A549 (cell line): ENCODE data around the gene GSE1. TPM values are rescaled to one million over a fixed set of nuclear protein-coding genes. Genes with fewer than 3 reads are reported as not detected.

Experiments
- ATAC-seq, 2 experiments: fragments of 200-7000 bp in 1 of 2; fragments of >200 bp in 1 of 2; cut with Nextera tagmentation in 1 of 2; cut with Tn5 transposase in 1 of 2; 3 replicates each; pipeline versions ENCODE4 v1.8.0 to v1.9.1; 2018 to 2020; ENCODE audit warnings: mild to moderate bottlenecking in 1 of 2, moderate library complexity in 1 of 2
- CTCF ChIA-PET: fragments of 300-600 bp; sonication (Branson Sonifier 250); formaldehyde crosslinking; extraction: SDS; loops from one replicate; lab custom pipeline; 2021; ENCODE audit warnings: antibody characterized with exemption, inconsistent platforms; lab: Yijun Ruan, JAX
- POLR2A ChIA-PET: fragments of 350-600 bp; formaldehyde crosslinking; extraction: SDS; loops from one replicate; lab custom pipeline; 2021; ENCODE audit warnings: antibody characterized with exemption, inconsistent platforms; lab: Yijun Ruan, JAX
- DNase-seq, 2 experiments: peaks; one replicate each; pipeline versions ENCODE4 v3.0.0 to v3.0.0-alpha.2; 2011 to 2016; ENCODE audit warnings: low read depth in 1 of 2, low spot score in 1 of 2
- FAIRE-seq: peaks from 2 replicates; lab custom pipeline; 2011; peaks lifted over from hg19 to GRCh38; lab: Jason Lieb, UNC
- H3K27ac ChIP-seq, 2 experiments: fragments of >200 bp; sonication (Bioruptor Twin); formaldehyde crosslinking; 3 replicates each; pipeline ENCODE4 v1.5.1; 2016 to 2017
- H3K4me1 ChIP-seq: fragments of >200 bp; sonication (Bioruptor Twin); formaldehyde crosslinking; 3 replicates; pipeline ENCODE4 v1.6.1; 2016
- H3K4me2 ChIP-seq: fragments of >200 bp; sonication (Bioruptor Twin); formaldehyde crosslinking; 3 replicates; pipeline ENCODE4 v1.6.1; 2016
- H3K4me3 ChIP-seq: fragments of >200 bp; sonication (Bioruptor Twin); formaldehyde crosslinking; 3 replicates; pipeline ENCODE4 v1.5.1; 2016
- H3K9me3 ChIP-seq: fragments of >200 bp; sonication (Bioruptor Twin); formaldehyde crosslinking; 3 replicates; pipeline ENCODE4 v1.6.1; 2016
- FOSL2 ChIP-seq, 2 experiments: fragments of 450-650 bp in 1 of 2; fragments of >200 bp in 1 of 2; sonication (Bioruptor Twin) in 1 of 2; formaldehyde crosslinking; IDR thresholded peaks; 2 replicates each; pipeline versions ENCODE4 v1.5.0 to v1.6.1; 2016 to 2020; ENCODE audit warnings: mild to moderate bottlenecking in 1 of 2, moderate library complexity in 1 of 2
- FOXS1 ChIP-seq: fragments of 250-450 bp; sonication (Bioruptor Pico); IDR thresholded peaks from 2 replicates; pipeline ENCODE4 v1.5.0; 2020; ENCODE audit warnings: mild to moderate bottlenecking, moderate library complexity
- HDAC2 ChIP-seq: fragments of 200-600 bp; sonication (generic); IDR thresholded peaks from 2 replicates; pipeline ENCODE4 v1.6.1; 2016
- JUN ChIP-seq, 2 experiments: fragments of >200 bp; sonication (Bioruptor Twin); formaldehyde crosslinking; IDR thresholded peaks; 2 replicates in 1 of 2; 3 replicates in 1 of 2; pipeline ENCODE4 v1.6.1; 2016 to 2017
- MYC ChIP-seq: IDR thresholded peaks from 2 replicates; pipeline ENCODE4 v1.6.1; 2012; ENCODE audit warnings: mild to moderate bottlenecking, inconsistent platforms, low read length, improper control_type of control experiment, borderline replicate concordance
- NFE2L2 ChIP-seq: fragments of 150-350 bp; conservative IDR thresholded peaks from 2 replicates; pipeline ENCODE4 v1.6.1; 2014; ENCODE audit warnings: low read length
- NPAS2 ChIP-seq: fragments of 250-450 bp; sonication (Bioruptor Pico); IDR thresholded peaks from 2 replicates; pipeline ENCODE4 v1.8.0; 2022; ENCODE audit warnings: mild to moderate bottlenecking, moderate library complexity, borderline replicate concordance
- RARB ChIP-seq: fragments of 250-450 bp; sonication (Bioruptor Pico); IDR thresholded peaks from 2 replicates; pipeline ENCODE4 v1.8.0; 2021; ENCODE audit warnings: mild to moderate bottlenecking, moderate library complexity
- ZC3H11A ChIP-seq: fragments of 450-650 bp; IDR thresholded peaks from 2 replicates; pipeline ENCODE4 v1.6.1; 2014; ENCODE audit warnings: antibody characterized with exemption, mild to moderate bottlenecking
- ZNF302 ChIP-seq: fragments of 250-450 bp; sonication (Bioruptor Pico); IDR thresholded peaks from 2 replicates; pipeline ENCODE4 v1.9.0; 2021; ENCODE audit warnings: inconsistent platforms, mild to moderate bottlenecking, moderate library complexity
- WGBS: methylation state at CpG from one replicate; pipeline ENCODE4 v1.1.6; 2017; ENCODE audit errors: missing lambda C conversion rate; 5-methylcytosine and 5-hydroxymethylcytosine counted together
- polyA plus RNA-seq, 4 experiments: library from polyadenylated mRNA; depleted of rRNA in 3 of 4; stranded (reverse); fragments of >200 nt; fragmentation: RNase III in 1 of 4; extraction: RNeasy Plus Mini Kit Qiagen cat#74134 plus additional on column Dnase treatment in 1 of 4; gene quantifications; 2 replicates in 3 of 4; 3 replicates in 1 of 4; pipeline ENCODE4 v1.2.3, GENCODE V29; 2011 to 2017
- TF ChIP-seq, protein P1 (sequence below): fragments of 250-450 bp; sonication (Bioruptor Pico); IDR thresholded peaks from 2 replicates; pipeline ENCODE4 v1.5.0; 2021; ENCODE audit warnings: mild to moderate bottlenecking, moderate library complexity, borderline replicate concordance
- TF ChIP-seq, protein P2 (sequence below): fragments of >200 bp; sonication (Bioruptor Twin); formaldehyde crosslinking; IDR thresholded peaks from 3 replicates; pipeline ENCODE4 v1.6.1; 2016
- TF ChIP-seq, protein P3 (sequence below): fragments of 200-600 bp; sonication (generic); IDR thresholded peaks from 2 replicates; pipeline ENCODE4 v1.6.1; 2016; ENCODE audit warnings: antibody characterized with exemption, mild to moderate bottlenecking, moderate library complexity
- TF ChIP-seq, protein P4 (sequence below): IDR thresholded peaks from 2 replicates; pipeline ENCODE4 v1.6.1; 2012
- TF ChIP-seq, protein P5 (sequence below): fragments of 450-650 bp; IDR thresholded peaks from 2 replicates; pipeline ENCODE4 v1.6.1; 2014; ENCODE audit warnings: antibody characterized with exemption

Gene GSE1
- polyA plus RNA-seq, 2 of the 4 experiments (the other 2 are of a cell fraction): 20.7 to 24.3 TPM

DNA sequence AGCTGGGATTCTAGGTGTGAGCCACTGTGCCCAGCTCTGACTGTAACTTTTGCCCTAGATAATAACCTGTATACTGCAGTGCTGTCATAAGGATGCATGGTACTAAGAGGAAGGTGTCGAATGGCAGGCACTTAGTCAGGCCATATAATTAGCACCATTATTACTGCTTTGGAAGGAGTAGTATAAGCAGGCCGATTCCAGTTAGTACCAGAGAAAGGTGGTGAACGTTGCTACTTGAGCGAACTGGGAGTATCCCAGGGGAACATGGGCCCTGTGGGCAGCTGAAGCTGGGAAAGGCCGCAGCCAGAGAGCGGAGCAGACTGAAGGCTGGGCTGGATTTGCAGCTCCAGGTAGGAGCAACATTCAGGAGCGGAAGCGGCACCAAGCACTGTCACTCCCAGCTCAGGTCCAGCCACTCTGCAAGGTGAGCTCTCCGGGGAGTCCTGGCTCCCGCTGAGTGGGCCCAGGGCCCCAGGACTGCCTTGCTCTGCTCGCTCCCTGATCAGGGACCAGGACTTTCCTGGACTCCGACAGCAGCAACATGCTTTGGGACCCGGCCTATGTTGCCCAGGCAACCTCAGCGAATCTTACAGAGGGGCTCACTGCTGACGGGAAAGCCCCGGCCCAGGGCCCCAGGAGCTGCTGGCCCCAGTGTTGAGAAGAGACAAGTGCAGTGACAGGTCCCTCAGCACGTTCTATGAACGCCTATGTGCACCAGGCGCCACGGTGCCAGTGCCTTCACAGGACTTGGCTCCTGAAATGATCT lies 109.2 kb downstream of the GSE1 start:
- Histone ChIP-seq H3K9me3 (no peaks in the 10 kb centered on the region), H3K4me3 (no peak overlapping the region), H3K27ac (no peak overlapping the region), H3K4me1 (no peaks in the 10 kb centered on the region), H3K4me2 (no peak overlapping the region)
- ChIA-PET CTCF (interaction anchor here (0.6 to 10.7 kb wide), 4 partner anchors 10 to 548 kb away, joined by 3 to 130 read pairs (median 66); no protein-coding TSS in a partner anchor), POLR2A (no interaction called here)
- WGBS: 89% methylated on average over 17 of the region's 20 CpGs
- ATAC-seq: no peak
- TF ChIP-seq FOSL2 (IDR thresholded peaks at IDR 0.05): no peak
- no peak for TF ChIP-seq FOSL2 (CRISPR knock-in tag; IDR thresholded peaks at IDR 0.05)
- TF ChIP-seq, protein P1, sequence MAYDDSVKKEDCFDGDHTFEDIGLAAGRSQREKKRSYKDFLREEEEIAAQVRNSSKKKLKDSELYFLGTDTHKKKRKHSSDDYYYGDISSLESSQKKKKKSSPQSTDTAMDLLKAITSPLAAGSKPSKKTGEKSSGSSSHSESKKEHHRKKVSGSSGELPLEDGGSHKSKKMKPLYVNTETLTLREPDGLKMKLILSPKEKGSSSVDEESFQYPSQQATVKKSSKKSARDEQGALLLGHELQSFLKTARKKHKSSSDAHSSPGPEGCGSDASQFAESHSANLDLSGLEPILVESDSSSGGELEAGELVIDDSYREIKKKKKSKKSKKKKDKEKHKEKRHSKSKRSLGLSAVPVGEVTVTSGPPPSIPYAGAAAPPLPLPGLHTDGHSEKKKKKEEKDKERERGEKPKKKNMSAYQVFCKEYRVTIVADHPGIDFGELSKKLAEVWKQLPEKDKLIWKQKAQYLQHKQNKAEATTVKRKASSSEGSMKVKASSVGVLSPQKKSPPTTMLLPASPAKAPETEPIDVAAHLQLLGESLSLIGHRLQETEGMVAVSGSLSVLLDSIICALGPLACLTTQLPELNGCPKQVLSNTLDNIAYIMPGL: no peak
- no peak for TF ChIP-seq NFE2L2
- TF ChIP-seq ZC3H11A: no peak
- TF ChIP-seq MYC: no peak
- TF ChIP-seq FOXS1: no peak
- FAIRE-seq: no peak
- no peak for DNase-seq

DNA sequence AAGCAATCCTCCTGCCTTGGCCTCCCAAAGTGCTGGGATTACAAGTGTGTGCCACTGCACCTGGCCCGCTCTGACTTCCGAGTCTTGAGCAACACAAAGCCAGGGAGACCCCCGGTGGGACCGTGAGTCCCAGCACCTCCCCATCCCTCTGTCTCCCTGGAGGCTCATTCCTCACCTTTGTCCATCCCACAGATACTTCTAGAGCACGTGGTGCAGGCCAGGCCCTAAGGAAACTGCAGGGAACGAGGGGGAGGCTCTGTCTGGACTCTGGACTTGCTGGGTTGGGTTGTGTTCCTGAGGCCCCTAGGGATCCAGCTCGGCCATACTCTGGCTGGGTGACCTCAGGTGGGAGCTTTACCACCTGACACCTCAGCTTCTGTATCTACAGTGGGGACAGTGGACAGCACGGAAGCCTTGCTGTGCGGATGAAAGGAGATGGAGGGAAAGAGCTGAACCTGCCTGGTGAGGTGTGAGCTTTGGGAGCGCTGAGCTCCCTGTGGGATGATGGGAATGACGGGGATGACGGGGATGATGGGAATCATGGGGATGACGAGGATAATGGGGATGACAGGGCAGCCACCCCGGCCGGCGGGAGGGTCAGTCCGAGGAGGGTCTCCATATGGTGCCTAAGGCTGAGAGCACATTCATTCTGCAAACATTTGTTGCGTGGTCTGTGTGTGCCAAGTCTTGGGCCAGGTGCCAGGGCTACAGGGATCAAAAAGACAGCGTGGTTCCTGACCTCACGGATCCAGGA lies 111.2 kb downstream of the GSE1 start:
- no peak for DNase-seq
- TF ChIP-seq, protein P2, sequence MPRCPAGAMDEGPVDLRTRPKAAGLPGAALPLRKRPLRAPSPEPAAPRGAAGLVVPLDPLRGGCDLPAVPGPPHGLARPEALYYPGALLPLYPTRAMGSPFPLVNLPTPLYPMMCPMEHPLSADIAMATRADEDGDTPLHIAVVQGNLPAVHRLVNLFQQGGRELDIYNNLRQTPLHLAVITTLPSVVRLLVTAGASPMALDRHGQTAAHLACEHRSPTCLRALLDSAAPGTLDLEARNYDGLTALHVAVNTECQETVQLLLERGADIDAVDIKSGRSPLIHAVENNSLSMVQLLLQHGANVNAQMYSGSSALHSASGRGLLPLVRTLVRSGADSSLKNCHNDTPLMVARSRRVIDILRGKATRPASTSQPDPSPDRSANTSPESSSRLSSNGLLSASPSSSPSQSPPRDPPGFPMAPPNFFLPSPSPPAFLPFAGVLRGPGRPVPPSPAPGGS: no peak
- TF ChIP-seq JUN (IDR thresholded peaks at IDR 0.05) (no peak), ZNF302 (no peak), HDAC2 (no peak), NPAS2 (no peak), RARB (no peak)
- TF ChIP-seq, protein P3, sequence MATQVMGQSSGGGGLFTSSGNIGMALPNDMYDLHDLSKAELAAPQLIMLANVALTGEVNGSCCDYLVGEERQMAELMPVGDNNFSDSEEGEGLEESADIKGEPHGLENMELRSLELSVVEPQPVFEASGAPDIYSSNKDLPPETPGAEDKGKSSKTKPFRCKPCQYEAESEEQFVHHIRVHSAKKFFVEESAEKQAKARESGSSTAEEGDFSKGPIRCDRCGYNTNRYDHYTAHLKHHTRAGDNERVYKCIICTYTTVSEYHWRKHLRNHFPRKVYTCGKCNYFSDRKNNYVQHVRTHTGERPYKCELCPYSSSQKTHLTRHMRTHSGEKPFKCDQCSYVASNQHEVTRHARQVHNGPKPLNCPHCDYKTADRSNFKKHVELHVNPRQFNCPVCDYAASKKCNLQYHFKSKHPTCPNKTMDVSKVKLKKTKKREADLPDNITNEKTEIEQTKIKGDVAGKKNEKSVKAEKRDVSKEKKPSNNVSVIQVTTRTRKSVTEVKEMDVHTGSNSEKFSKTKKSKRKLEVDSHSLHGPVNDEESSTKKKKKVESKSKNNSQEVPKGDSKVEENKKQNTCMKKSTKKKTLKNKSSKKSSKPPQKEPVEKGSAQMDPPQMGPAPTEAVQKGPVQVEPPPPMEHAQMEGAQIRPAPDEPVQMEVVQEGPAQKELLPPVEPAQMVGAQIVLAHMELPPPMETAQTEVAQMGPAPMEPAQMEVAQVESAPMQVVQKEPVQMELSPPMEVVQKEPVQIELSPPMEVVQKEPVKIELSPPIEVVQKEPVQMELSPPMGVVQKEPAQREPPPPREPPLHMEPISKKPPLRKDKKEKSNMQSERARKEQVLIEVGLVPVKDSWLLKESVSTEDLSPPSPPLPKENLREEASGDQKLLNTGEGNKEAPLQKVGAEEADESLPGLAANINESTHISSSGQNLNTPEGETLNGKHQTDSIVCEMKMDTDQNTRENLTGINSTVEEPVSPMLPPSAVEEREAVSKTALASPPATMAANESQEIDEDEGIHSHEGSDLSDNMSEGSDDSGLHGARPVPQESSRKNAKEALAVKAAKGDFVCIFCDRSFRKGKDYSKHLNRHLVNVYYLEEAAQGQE: no peak
- TF ChIP-seq, protein P4, sequence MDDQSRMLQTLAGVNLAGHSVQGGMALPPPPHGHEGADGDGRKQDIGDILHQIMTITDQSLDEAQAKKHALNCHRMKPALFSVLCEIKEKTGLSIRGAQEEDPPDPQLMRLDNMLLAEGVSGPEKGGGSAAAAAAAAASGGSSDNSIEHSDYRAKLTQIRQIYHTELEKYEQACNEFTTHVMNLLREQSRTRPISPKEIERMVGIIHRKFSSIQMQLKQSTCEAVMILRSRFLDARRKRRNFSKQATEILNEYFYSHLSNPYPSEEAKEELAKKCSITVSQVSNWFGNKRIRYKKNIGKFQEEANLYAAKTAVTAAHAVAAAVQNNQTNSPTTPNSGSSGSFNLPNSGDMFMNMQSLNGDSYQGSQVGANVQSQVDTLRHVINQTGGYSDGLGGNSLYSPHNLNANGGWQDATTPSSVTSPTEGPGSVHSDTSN: no peak
- TF ChIP-seq, protein P5, sequence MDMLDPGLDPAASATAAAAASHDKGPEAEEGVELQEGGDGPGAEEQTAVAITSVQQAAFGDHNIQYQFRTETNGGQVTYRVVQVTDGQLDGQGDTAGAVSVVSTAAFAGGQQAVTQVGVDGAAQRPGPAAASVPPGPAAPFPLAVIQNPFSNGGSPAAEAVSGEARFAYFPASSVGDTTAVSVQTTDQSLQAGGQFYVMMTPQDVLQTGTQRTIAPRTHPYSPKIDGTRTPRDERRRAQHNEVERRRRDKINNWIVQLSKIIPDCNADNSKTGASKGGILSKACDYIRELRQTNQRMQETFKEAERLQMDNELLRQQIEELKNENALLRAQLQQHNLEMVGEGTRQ: no peak
- H3K4me3 ChIP-seq: no peak overlapping the region
- FAIRE-seq: no peak
- H3K4me2 ChIP-seq: no peak overlapping the region
- no peaks in the 10 kb centered on the region for H3K9me3 ChIP-seq
- 87% methylated on average over 19 of the region's 20 CpGs for WGBS
- H3K27ac ChIP-seq: no peak overlapping the region
- H3K4me1 ChIP-seq: no peaks in the 10 kb centered on the region
- no peak for ATAC-seq
- ChIA-PET CTCF (interaction anchor here (0.7 to 15.5 kb wide), 5 partner anchors 5 to 65 kb away, joined by 3 to 130 read pairs (median 4); no protein-coding TSS in a partner anchor), POLR2A (no interaction called here)
